NK-92 (cell line): ENCODE results near the gene CHRNA1.

ENCODE experiments used
- DNase-seq: peaks from one replicate; lab custom pipeline; 2025; ENCODE audit not compliant: unreplicated experiment; lab: John Stamatoyannopoulos, UW

CHRNA1 gene

GRCh38 chr2:174784316-174784715 lies 20.0 kb upstream of the CHRNA1 start:
- no peak for DNase-seq

GRCh38 chr2:174781996-174782395 lies 17.7 kb upstream of the CHRNA1 start:
- no peak for DNase-seq

GRCh38 chr2:174781298-174781697 lies 17.0 kb upstream of the CHRNA1 start:
- no peak for DNase-seq

- DNase-seq: no peak
Measured at GRCh38 chr2:174780856-174781255, 16.6 kb upstream of the CHRNA1 start.

GRCh38 chr2:174780191-174780840 lies 16.0 kb upstream of the CHRNA1 start:
- no peak for DNase-seq

- no peak for DNase-seq
Measured at GRCh38 chr2:174779361-174779928, 15.2 kb upstream of the CHRNA1 start.

- no peak for DNase-seq
Measured at GRCh38 chr2:174778085-174778981, 14.1 kb upstream of the CHRNA1 start.

GRCh38 chr2:174777347-174778084 lies 13.2 kb upstream of the CHRNA1 start:
- DNase-seq: no peak

- DNase-seq: no peak
Measured at GRCh38 chr2:174776675-174777074, 12.4 kb upstream of the CHRNA1 start.

- no peak for DNase-seq
Measured at GRCh38 chr2:174776223-174776622, 12.0 kb upstream of the CHRNA1 start.

- no peak for DNase-seq
Measured at GRCh38 chr2:174775571-174775980, 11.3 kb upstream of the CHRNA1 start.

- DNase-seq: no peak
Measured at GRCh38 chr2:174774886-174775285, 10.6 kb upstream of the CHRNA1 start.

- DNase-seq: no peak
Measured at GRCh38 chr2:174773215-174773614, 8.9 kb upstream of the CHRNA1 start.

GRCh38 chr2:174772472-174772801 lies 8.2 kb upstream of the CHRNA1 start:
- DNase-seq: no peak

- no peak for DNase-seq
Measured at GRCh38 chr2:174771631-174772471, 7.6 kb upstream of the CHRNA1 start.

- DNase-seq: no peak
Measured at GRCh38 chr2:174771136-174771535, 6.9 kb upstream of the CHRNA1 start.

- no peak for DNase-seq
Measured at GRCh38 chr2:174768557-174768956, 4.3 kb upstream of the CHRNA1 start.

GRCh38 chr2:174766271-174766670 lies 2.0 kb upstream of the CHRNA1 start:
- DNase-seq: no peak

- no peak for DNase-seq
Measured at GRCh38 chr2:174765576-174765975, 1.3 kb upstream of the CHRNA1 start.

GRCh38 chr2:174763780-174764179 lies 492 bp downstream of the CHRNA1 start:
- DNase-seq: no peak

GRCh38 chr2:174762464-174762863 lies 1.8 kb downstream of the CHRNA1 start:
- no peak for DNase-seq
